SHP77 treated with DMSO at 0.1 percent for 48 hours (cell line): ENCODE measurements around the gene RAD54L2.
"Not testable (repeated sequence)": the region's sequence is repeated elsewhere in the genome, so short reads cannot be mapped to it uniquely, and the experiment has no call there.

Experiments used
- DNase-seq: peaks from one replicate; lab custom pipeline; 2025; lab: John Stamatoyannopoulos, UW

The RAD54L2 gene

GRCh38 chr3:51544011-51544775, 5.7 kb downstream of the RAD54L2 start:
- no peak for DNase-seq

- no peak for DNase-seq
These were observed 8.8 kb downstream of the RAD54L2 start for GRCh38 chr3:51547274-51547673.

DNA sequence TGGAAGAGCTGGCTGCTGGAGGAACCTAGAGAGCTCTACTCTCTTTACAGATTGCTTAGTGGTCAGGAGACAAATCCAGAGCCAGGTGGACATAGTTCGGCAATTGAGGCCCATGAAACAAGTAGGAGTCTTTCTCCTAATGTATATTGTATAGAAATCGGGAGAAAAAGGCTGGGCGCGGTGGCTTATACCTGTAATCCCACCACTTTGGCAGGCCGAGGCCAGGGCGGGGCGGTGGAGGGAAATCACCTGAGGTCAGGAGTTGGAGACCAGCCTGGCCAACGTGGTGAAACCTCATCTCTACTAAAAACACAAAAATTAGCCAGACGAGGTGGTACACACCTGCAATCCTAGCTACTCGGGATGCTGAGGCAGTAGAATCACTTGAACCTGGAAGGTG, 10.8 kb downstream of the RAD54L2 start:
- DNase-seq = no peak

GRCh38 chr3:51550080-51550819, 11.7 kb downstream of the RAD54L2 start:
- DNase-seq = no peak

- DNase-seq = no peak
These were observed 19.5 kb downstream of the RAD54L2 start for GRCh38 chr3:51557993-51558392.

DNA sequence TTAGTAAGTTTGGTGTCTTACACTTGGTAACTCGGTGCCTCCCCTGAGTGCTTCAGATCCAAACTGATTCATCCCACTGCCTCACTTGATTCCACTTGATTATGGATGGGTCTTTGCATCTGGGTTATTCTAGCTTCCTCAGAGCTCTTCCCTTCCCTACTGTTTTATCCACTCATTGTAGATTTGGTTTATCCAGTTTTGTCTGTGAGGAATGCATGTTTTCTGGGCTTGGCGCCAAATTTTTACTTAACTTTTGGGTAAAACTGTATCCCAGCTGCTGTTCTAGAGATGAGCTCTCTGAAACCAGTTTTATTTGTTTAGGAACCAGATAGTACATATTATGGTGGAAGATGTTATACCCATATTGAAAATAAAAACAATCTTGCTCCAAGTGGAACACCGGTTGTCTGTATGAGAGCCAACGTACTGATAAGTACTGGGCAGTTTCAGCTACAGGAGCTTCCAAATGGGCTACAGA, 20.9 kb downstream of the RAD54L2 start:
- DNase-seq = no peak

DNA sequence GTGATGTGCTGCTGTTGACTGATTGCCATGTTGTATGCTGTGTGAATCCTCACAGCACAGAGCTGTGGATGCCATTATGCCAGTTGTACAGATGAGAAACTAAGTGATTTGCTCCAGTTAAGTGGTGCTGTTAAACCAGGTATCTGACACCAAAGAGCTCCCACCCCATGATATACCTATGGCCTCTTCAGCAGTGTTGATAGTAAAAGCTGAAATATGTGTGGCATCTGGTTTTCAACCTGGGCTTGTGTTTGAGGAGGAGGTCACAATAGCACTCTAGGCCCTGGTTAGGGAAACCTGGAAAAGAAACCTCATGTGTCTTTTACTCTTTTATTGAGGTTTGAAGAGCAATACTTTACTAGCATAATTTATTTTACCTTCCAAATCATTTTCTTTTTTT, 21.4 kb downstream of the RAD54L2 start:
- DNase-seq = no peak

- not testable (repeated sequence) for DNase-seq
These were observed 23.9 kb downstream of the RAD54L2 start for GRCh38 chr3:51562403-51562802.

DNA sequence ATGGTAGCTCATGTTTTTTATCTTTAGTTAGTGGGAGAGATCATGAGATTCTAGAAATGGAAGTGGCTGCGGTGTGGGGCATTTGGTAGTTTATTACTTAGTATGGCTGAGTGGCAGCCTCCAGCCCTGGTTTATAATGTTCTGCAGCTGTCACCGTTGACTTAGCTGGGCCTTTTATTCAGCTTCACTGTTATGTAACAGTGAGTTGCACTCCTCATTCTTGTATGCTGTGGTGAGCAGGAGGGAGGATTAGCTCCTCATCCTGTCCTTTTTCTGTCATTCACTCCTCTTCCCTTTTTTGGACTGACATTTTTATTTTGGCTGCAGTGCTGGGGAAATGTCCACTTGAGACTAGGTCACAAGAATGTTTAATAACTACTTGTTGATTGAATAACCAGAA, 29.5 kb downstream of the RAD54L2 start:
- DNase-seq = no peak

DNA sequence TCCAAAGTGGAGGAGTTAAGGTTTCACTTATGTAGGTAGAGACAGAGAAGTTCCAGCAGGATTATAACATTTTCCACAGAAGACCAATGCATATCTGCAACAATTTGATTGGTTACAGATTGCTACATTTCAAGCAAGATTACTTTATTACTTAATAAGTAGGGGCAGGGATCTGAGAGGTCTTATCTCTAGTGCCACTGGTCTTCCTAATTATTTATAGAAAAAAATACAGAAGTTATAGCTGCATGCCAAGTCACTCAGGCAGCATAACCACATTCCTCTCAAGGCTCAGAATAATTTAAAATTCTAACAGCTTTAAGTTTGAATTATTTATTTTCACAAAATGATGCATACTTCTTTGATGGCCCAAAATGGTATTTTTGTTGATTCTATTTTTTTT, 30.5 kb downstream of the RAD54L2 start:
- no peak for DNase-seq

- DNase-seq = no peak
These were observed 39.7 kb downstream of the RAD54L2 start for GRCh38 chr3:51578238-51578637.

DNA sequence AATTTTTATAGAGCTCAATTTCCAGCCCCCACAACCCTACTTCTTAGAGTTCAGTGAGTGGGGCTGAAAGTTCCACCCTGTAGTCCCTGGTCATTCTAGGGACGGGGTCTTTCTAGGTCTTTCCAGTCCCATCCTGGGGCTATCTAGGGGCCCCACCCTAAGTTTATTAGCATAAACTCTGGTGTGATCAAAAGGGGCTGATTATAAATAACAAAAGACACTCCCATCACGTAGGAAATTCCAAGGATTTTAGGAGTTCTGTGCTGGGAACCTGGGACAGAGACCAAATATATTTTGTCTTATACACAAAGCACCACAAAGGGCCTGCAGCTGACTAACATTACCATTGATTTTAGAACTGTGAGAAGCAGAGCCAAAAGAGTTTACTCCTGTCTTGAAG, 41.9 kb downstream of the RAD54L2 start:
- no peak for DNase-seq

- no peak for DNase-seq
These were observed 43.0 kb downstream of the RAD54L2 start for GRCh38 chr3:51581524-51581923.

DNA sequence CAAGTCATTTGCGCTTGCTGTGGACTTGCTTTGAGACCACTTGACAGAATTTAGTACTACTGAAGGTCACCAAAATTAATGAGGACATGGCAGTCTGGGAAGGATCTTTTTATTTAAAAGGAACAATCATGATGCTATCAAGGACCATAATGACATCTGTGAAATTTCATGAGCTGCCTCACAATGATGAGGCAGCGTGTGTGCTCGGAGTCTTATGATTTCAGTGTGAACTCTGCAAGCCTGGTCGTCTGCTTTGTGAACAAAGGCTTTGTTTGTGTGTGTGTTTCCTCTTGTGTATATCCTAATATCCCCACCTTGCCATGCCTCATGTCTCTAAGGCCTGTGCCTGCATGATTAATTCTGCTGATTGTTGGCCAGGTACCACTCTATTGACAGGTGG, 46.7 kb downstream of the RAD54L2 start:
- DNase-seq = no peak

DNA sequence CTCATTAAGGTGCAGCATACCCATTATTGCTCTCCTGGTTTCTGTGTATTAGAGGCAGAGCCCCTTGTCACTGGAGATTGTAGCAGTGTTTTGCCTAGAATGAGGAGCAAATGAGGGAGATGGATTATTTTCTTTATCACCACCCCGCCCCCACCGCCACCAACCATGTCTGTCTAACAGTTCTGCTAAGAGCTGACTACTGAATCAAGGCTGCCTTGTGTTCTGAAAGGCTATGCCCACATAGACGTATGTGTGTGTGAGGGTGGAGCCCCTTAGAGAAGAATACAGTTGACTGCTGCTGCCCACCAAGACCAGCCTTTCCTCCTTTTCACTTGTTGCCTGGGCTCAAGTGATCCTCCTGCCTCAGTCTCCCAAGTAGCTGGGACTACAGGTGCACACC, 47.4 kb downstream of the RAD54L2 start:
- DNase-seq = no peak
